ENCODE measurements around the gene TRIM14.
A peak's percentile ranks its signal among the peaks of the same experiment; 100 is the strongest.

TRIM14 gene

DNA sequence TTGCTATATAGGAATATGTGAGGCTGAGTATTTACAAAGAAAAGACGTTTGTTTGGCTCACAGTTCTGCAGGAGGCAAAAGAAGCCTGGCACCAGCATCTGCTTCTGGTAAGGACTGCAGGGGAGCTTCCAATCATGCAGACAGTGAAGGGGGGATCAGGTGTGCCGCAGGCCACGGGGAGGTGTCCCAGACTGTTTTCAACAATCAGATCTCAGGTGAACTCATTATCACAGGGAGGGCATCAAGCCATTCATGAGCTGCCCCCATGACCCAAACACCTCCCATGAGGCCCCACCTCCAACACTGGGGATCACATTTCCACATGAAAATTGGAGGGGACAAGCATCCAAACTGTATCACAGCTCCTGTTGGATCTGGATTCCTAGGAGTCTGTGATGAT lies 30.4 kb upstream of the TRIM14 start:
- TF ChIP-seq, protein P1, sequence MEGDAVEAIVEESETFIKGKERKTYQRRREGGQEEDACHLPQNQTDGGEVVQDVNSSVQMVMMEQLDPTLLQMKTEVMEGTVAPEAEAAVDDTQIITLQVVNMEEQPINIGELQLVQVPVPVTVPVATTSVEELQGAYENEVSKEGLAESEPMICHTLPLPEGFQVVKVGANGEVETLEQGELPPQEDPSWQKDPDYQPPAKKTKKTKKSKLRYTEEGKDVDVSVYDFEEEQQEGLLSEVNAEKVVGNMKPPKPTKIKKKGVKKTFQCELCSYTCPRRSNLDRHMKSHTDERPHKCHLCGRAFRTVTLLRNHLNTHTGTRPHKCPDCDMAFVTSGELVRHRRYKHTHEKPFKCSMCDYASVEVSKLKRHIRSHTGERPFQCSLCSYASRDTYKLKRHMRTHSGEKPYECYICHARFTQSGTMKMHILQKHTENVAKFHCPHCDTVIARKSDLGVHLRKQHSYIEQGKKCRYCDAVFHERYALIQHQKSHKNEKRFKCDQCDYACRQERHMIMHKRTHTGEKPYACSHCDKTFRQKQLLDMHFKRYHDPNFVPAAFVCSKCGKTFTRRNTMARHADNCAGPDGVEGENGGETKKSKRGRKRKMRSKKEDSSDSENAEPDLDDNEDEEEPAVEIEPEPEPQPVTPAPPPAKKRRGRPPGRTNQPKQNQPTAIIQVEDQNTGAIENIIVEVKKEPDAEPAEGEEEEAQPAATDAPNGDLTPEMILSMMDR (IDR thresholded peaks at IDR 0.05; ENCODE audit: low read length, missing control alignments), result no peak
- H3K4me3 ChIP-seq (replicated peaks; ENCODE audit: low read depth, low read length), result no peak overlapping the region
- no peak for DNase-seq (ENCODE audit: low read depth)

DNA sequence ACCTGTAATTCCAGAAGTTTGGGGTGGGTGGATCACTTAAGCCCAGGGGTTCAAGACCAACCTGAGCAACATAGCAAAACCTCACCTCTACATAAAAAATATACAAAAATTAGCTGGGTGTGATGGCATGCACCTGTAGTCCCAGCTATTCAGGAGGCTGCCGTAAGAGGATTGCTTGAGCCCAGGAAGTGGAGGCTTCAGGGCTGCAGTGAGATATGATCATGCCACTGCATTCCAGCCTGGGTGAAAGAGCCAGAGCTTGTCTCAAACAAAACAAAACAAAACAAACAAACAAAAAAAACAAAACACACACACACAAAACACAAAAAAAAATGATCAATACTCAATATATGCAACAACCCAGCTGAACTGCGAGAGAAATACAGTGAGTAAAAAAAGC lies 29.5 kb upstream of the TRIM14 start:
- TF ChIP-seq, protein P1 (IDR thresholded peaks at IDR 0.05; ENCODE audit: low read length, missing control alignments), result no peak
- no peak overlapping the region for H3K4me3 ChIP-seq (replicated peaks; ENCODE audit: low read depth, low read length)
- no peak for DNase-seq (ENCODE audit: low read depth)

GRCh38 chr9:98147582-98147981 lies 28.6 kb upstream of the TRIM14 start:
- TF ChIP-seq, protein P1 (IDR thresholded peaks at IDR 0.05; ENCODE audit: low read length, missing control alignments), result no peak
- DNase-seq (ENCODE audit: low read depth), result no peak
- H3K4me3 ChIP-seq (replicated peaks; ENCODE audit: low read depth, low read length), result no peak overlapping the region

- TF ChIP-seq, protein P1 (IDR thresholded peaks at IDR 0.05; ENCODE audit: low read length, missing control alignments), result no peak
- DNase-seq (ENCODE audit: low read depth), result peak; percentile 73
- no peak overlapping the region for H3K4me3 ChIP-seq (replicated peaks; ENCODE audit: low read depth, low read length)
These were observed 27.3 kb upstream of the TRIM14 start for GRCh38 chr9:98146101-98146991.

GRCh38 chr9:98144631-98145030 lies 25.6 kb upstream of the TRIM14 start:
- TF ChIP-seq, protein P1 (IDR thresholded peaks at IDR 0.05; ENCODE audit: low read length, missing control alignments), result no peak
- DNase-seq (ENCODE audit: low read depth), result no peak
- H3K4me3 ChIP-seq (replicated peaks; ENCODE audit: low read depth, low read length), result no peak overlapping the region

- no peak for DNase-seq (ENCODE audit: low read depth)
- H3K4me3 ChIP-seq (replicated peaks; ENCODE audit: low read depth, low read length), result no peak overlapping the region
- TF ChIP-seq, protein P1 (IDR thresholded peaks at IDR 0.05; ENCODE audit: low read length, missing control alignments), result no peak
These were observed 25.1 kb upstream of the TRIM14 start for GRCh38 chr9:98144076-98144475.

Data from fibroblast of pulmonary artery (primary cell).